ENCODE measurements around the gene CSN1S1.

CSN1S1 gene

GRCh38 chr4:69995526-69996016, 64.7 kb downstream of the CSN1S1 start, which contains the start of gene STATH:
STATH (plus strand) TSS chr4:69995966; CDS start chr4:69998438, 2,472 bp downstream.
- DNase-seq: no peak

Measured in DMS79 treated with DMSO at 0.1 percent for 48 hours (cell line).